ENCODE measurements around the gene MRGPRF.

The MRGPRF gene

DNA sequence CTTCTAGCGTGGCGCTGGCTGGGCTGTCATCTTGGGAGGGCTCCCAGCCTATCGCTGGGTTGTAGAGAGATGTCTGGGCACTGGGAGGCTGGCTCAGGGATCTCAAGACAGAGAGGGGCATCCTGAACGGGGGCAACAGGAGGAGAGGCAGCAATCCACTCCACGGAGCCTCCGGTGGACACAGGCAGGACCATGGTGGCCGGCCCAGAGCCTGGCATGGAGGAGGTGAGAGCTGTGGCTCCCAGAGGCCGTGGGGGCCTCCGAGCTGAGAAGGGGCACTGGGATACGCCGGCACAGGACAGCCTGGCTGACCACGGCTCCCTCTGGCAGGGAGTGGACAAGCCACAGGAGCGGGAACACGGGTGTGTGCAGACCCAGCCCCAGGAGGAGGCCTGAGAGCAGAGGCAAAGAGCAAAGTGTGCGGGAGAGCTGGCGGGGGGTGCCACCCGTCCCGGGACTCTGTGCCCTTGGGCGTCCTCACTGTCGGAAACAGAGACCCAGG is 9.1 kb downstream of the MRGPRF start:
- TF ChIP-seq POLR2AphosphoS5 (IDR thresholded peaks at IDR 0.05; ENCODE audit: low read depth, low read length) (no peak), FOXP2 (optimal IDR thresholded peaks at IDR 0.05; ENCODE audit: borderline replicate concordance, extremely low read depth, extremely low read length, insufficient read depth) (no peak), REST (IDR thresholded peaks at IDR 0.05; ENCODE audit: insufficient read depth in 1 of 2, low read depth in 2 of 2, low read length in 2 of 2) (no peak), SIN3A (IDR thresholded peaks at IDR 0.05; ENCODE audit: borderline replicate concordance, insufficient read depth, low read length) (no peak), TAF1 (IDR thresholded peaks at IDR 0.05; ENCODE audit: borderline replicate concordance, insufficient read depth, low read length) (no peak)

- TF ChIP-seq SIN3A (IDR thresholded peaks at IDR 0.05; ENCODE audit: borderline replicate concordance, insufficient read depth, low read length) (no peak), REST (IDR thresholded peaks at IDR 0.05; ENCODE audit: insufficient read depth in 1 of 2, low read depth in 2 of 2, low read length in 2 of 2) (no peak), TAF1 (IDR thresholded peaks at IDR 0.05; ENCODE audit: borderline replicate concordance, insufficient read depth, low read length) (no peak), POLR2AphosphoS5 (IDR thresholded peaks at IDR 0.05; ENCODE audit: low read depth, low read length) (no peak), FOXP2 (optimal IDR thresholded peaks at IDR 0.05; ENCODE audit: borderline replicate concordance, extremely low read depth, extremely low read length, insufficient read depth) (no peak)
Observed at GRCh38 chr11:69003301-69003865, 9.7 kb downstream of the MRGPRF start.

- TF ChIP-seq SIN3A (IDR thresholded peaks at IDR 0.05; ENCODE audit: borderline replicate concordance, insufficient read depth, low read length) (no peak), TAF1 (IDR thresholded peaks at IDR 0.05; ENCODE audit: borderline replicate concordance, insufficient read depth, low read length) (no peak), REST (IDR thresholded peaks at IDR 0.05; ENCODE audit: insufficient read depth in 1 of 2, low read depth in 2 of 2, low read length in 2 of 2) (no peak), FOXP2 (optimal IDR thresholded peaks at IDR 0.05; ENCODE audit: borderline replicate concordance, extremely low read depth, extremely low read length, insufficient read depth) (no peak), POLR2AphosphoS5 (IDR thresholded peaks at IDR 0.05; ENCODE audit: low read depth, low read length) (no peak)
Observed at GRCh38 chr11:69002570-69003231, 10.3 kb downstream of the MRGPRF start.

DNA sequence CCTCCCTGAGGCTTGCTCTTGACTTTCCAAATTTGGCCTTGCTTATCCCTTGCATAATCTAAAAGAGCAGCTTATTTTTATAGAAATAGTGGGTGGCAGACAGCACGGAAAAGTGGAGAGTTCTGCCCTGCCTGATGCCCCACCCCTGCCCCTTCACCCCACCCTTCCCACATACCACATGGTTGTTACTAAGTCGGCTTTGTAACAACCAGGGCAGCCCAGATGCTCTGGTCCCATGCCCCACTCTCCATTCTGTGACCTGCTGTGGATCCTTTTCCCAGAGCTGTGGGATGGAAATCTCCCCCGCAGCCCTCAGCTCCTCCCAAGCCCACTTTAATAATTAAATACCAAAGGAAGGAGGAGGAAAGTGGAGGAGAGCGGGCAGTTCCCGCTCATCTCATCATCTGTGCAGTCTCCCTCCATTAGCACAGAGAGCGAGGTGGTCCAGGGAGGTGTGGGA is 10.9 kb downstream of the MRGPRF start:
- no peak for TF ChIP-seq REST (IDR thresholded peaks at IDR 0.05; ENCODE audit: insufficient read depth in 1 of 2, low read depth in 2 of 2, low read length in 2 of 2)

All from PFSK-1 (cell line).